Sigmoid colon (tissue), 7 donors: ENCODE measurements around the gene CCNG2. TPM values are rescaled to one million over a fixed set of nuclear protein-coding genes. Genes with fewer than 3 reads are reported as not detected.

Experiments
- DNase-seq: peaks from one replicate; pipeline ENCODE4 v3.0.0-alpha.2; 2019
- H3K27ac ChIP-seq, 4 donors: fragments of 200-600 bp; sonication (generic); one replicate each; pipeline ENCODE4 v1.5.1; 2016 to 2019; ENCODE audit warnings: mild to moderate bottlenecking in 1 of 4
- H3K27me3 ChIP-seq, 3 donors: fragments of 200-600 bp; sonication (generic); one replicate each; pipeline ENCODE4 v1.5.1; 2019; ENCODE audit warnings: mild to moderate bottlenecking in 1 of 3
- H3K36me3 ChIP-seq, 4 donors: fragments of 200-600 bp; sonication (generic); one replicate each; pipeline ENCODE4 v1.5.1; 2016 to 2019
- H3K4me1 ChIP-seq, 4 donors: fragments of 200-600 bp; sonication (generic); one replicate each; pipeline ENCODE4 v1.5.1; 2017 to 2019
- H3K4me3 ChIP-seq, 4 donors: fragments of 200-600 bp; sonication (generic); one replicate each; pipeline ENCODE4 v1.5.1; 2017 to 2019; ENCODE audit warnings: mild to moderate bottlenecking in 2 of 4, moderate library complexity in 1 of 4
- H3K9me3 ChIP-seq, 4 donors: fragments of 200-600 bp in 3 of 4; sonication (generic) in 3 of 4; one replicate each; pipeline versions ENCODE4 v1.5.1 to v1.6.1; 2013 to 2019
- CTCF ChIP-seq, 4 experiments: fragments of 450-650 bp in 3 of 4; fragments of 200-600 bp in 1 of 4; IDR thresholded peaks; one replicate each; pipeline ENCODE4 v1.5.1; 2016 to 2019; ENCODE audit warnings: antibody characterized with exemption in 4 of 4, mild to moderate bottlenecking in 3 of 4, moderate library complexity in 2 of 4
- EP300 ChIP-seq, 4 donors: sonication (generic); formaldehyde crosslinking; IDR thresholded peaks; one replicate each; pipeline ENCODE4 v1.6.1; 2017; ENCODE audit warnings: antibody characterized with exemption in 4 of 4
- POLR2A ChIP-seq, 2 donors: fragments of 450-650 bp; IDR thresholded peaks; one replicate each; pipeline ENCODE4 v1.6.1; 2016; ENCODE audit warnings: antibody characterized with exemption in 2 of 2, mild to moderate bottlenecking in 2 of 2, moderate library complexity in 2 of 2
- POLR2AphosphoS5 ChIP-seq, 4 donors: sonication (generic); formaldehyde crosslinking; IDR thresholded peaks; one replicate each; pipeline ENCODE4 v1.6.1; 2017; ENCODE audit warnings: antibody characterized with exemption in 4 of 4
- WGBS, 2 donors: extraction: QIAGEN DNeasy Blood & Tissue Kit; methylation state at CpG; one replicate each; pipeline ENCODE4 v1.1.7; 2013; 5-methylcytosine and 5-hydroxymethylcytosine counted together
- intact Hi-C: fragments of 100-400 bp; cut with DNase I; formaldehyde crosslinking; loops from one replicate; pipeline ENCODE4 v1.15.1; 2023
- polyA plus RNA-seq, 3 donors: library from polyadenylated mRNA; stranded (reverse); fragments of 200-250 nt; gene quantifications; one replicate each; pipeline ENCODE4 v1.2.3, GENCODE V29; 2013
- total RNA-seq, 4 donors: library from RNA; depleted of rRNA; stranded (reverse); fragments of >200 nt; gene quantifications; one replicate each; pipeline ENCODE4 v1.1.0, GENCODE V29; 2016
- donor health status: healthy with polysubstance abuse.
- donor health status: Bipolar disorder and iron deficiency.
- donor health status: healthy.

Gene CCNG2
- total and polyA plus RNA-seq, 7 donors, result 25.5 to 72.1 (median 27.6) TPM

GRCh38 chr4:77202491-77202890, 45.5 kb downstream of the CCNG2 start:
- intact Hi-C loops, result loop anchor here (5.0 kb wide), 1 partner anchor 150 kb away; no protein-coding TSS in a partner anchor
- Histone ChIP-seq H3K36me3 (no peaks in the 10 kb centered on the region), H3K27ac (no peak overlapping the region), H3K4me1 (no peaks in the 10 kb centered on the region), H3K4me3 (no peak overlapping the region), H3K27me3 (no peaks in the 10 kb centered on the region), H3K9me3 (no peaks in the 10 kb centered on the region)
- DNase-seq, result no peak
- TF ChIP-seq CTCF (IDR thresholded peaks at IDR 0.05) (no peak), EP300 (IDR thresholded peaks at IDR 0.05) (no peak), POLR2AphosphoS5 (IDR thresholded peaks at IDR 0.05) (no peak), POLR2A (IDR thresholded peaks at IDR 0.05) (no peak)
- WGBS, 2 donors, result 18 to 72% methylated on average over 1 of the region's 1 CpG

- intact Hi-C loops, result loop anchor here (1.0 to 5.0 kb wide), 2 partner anchors 108 to 151 kb away; no protein-coding TSS in a partner anchor
- WGBS, 2 donors, result 14 to 17% methylated on average over 8 of the region's 8 CpGs
- H3K27me3 ChIP-seq, result no peaks in the 10 kb centered on the region
Observed at GRCh38 chr4:77203380-77204197, 46.6 kb downstream of the CCNG2 start.

DNA sequence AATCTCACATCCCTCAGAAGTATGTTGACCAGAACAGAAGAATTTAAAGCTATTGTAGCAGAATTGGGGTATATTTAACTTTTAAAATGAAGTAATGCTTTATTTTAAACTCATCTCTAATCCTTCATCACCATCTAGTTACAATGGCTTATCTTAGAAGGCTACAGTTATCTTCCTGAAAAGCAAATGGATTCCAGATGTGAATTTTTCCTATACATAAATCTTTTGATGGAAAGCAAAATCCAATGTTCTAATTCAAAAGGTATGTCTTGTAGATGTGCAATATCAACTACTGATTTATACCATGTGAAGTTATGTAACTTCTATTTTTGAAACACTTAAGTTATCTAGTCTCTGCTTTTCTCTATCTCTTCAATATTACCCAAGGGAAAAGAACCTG, 47.6 kb downstream of the CCNG2 start:
- Histone ChIP-seq H3K4me3 (no peak overlapping the region), H3K36me3 (no peaks in the 10 kb centered on the region), H3K9me3 (no peaks in the 10 kb centered on the region), H3K27me3 (no peaks in the 10 kb centered on the region), H3K4me1 (no peaks in the 10 kb centered on the region), H3K27ac (no peak overlapping the region)
- TF ChIP-seq POLR2A (IDR thresholded peaks at IDR 0.05) (no peak), POLR2AphosphoS5 (IDR thresholded peaks at IDR 0.05) (no peak), CTCF (IDR thresholded peaks at IDR 0.05) (no peak), EP300 (IDR thresholded peaks at IDR 0.05) (no peak)
- DNase-seq, result no peak
- intact Hi-C loops, result loop anchor here (5.0 kb wide), 1 partner anchor 152 kb away; no protein-coding TSS in a partner anchor

More at GRCh38 chr4:77203380-77204197, 46.6 kb downstream of the CCNG2 start:
- Histone ChIP-seq H3K27ac (no peak overlapping the region), H3K9me3 (no peaks in the 10 kb centered on the region), H3K4me3 (no peak overlapping the region), H3K4me1 (no peaks in the 10 kb centered on the region), H3K36me3 (no peaks in the 10 kb centered on the region)
- peak; percentile 74 for DNase-seq
- TF ChIP-seq CTCF (IDR thresholded peaks at IDR 0.05) (peak; percentile 31 to 69 (median 58)), POLR2A (IDR thresholded peaks at IDR 0.05) (no peak)

- intact Hi-C loops, result no loop called here
- DNase-seq, result no peak
Observed at GRCh38 chr4:77209012-77209411, 52.0 kb downstream of the CCNG2 start.

More at GRCh38 chr4:77209012-77209411, 52.0 kb downstream of the CCNG2 start:
- no peak overlapping the region for H3K4me3 ChIP-seq
- H3K4me1 ChIP-seq, result no peaks in the 10 kb centered on the region
- no peak for TF ChIP-seq POLR2AphosphoS5 (IDR thresholded peaks at IDR 0.05)
- TF ChIP-seq CTCF (IDR thresholded peaks at IDR 0.05), result no peak
- no peak for TF ChIP-seq POLR2A (IDR thresholded peaks at IDR 0.05)
- TF ChIP-seq EP300 (IDR thresholded peaks at IDR 0.05), result no peak
- H3K36me3 ChIP-seq, result no peaks in the 10 kb centered on the region
- no peaks in the 10 kb centered on the region for H3K9me3 ChIP-seq
- H3K27ac ChIP-seq, result no peak overlapping the region
- WGBS, 2 donors, result 93 to 95% methylated on average over 1 of the region's 1 CpG
- H3K27me3 ChIP-seq, result no peaks in the 10 kb centered on the region
